H9 (cell line): ENCODE measurements around the gene PPP1R14C. TPM values are rescaled to one million over a fixed set of nuclear protein-coding genes. Genes with fewer than 3 reads are reported as not detected.

Experiments
- DNase-seq: peaks from one replicate; pipeline ENCODE4 v3.0.0-alpha.2; 2017
- H2AFZ ChIP-seq: one replicate; pipeline ENCODE4 v1.6.1; 2013; ENCODE audit warnings: mild to moderate bottlenecking, low read length, control low read depth, moderate library complexity
- H2AK5ac ChIP-seq: 2 replicates; pipeline ENCODE4 v1.6.1; 2013; ENCODE audit warnings: low read length, control low read depth, mixed read lengths; ENCODE audit not compliant: insufficient read length
- H2BK120ac ChIP-seq: one replicate; pipeline ENCODE4 v1.6.1; 2013; ENCODE audit warnings: low read depth, mild to moderate bottlenecking, low read length, control low read depth, inconsistent platforms; ENCODE audit not compliant: poor library complexity, severe bottlenecking
- H2BK12ac ChIP-seq: 2 replicates; pipeline ENCODE4 v1.6.1; 2013; ENCODE audit warnings: low read length, control low read depth, mixed read lengths, low read depth; ENCODE audit not compliant: insufficient read length
- H2BK15ac ChIP-seq: 2 replicates; pipeline ENCODE4 v1.6.1; 2013; ENCODE audit warnings: low read depth, low read length, control low read depth
- H2BK20ac ChIP-seq: one replicate; pipeline ENCODE4 v1.6.1; 2013; ENCODE audit warnings: low read depth, mild to moderate bottlenecking, low read length, control low read depth, inconsistent platforms; ENCODE audit not compliant: poor library complexity, severe bottlenecking
- H2BK5ac ChIP-seq: 2 replicates; pipeline ENCODE4 v1.6.1; 2013; ENCODE audit warnings: low read length, control low read depth, mixed read lengths; ENCODE audit not compliant: insufficient read length
- H3K14ac ChIP-seq: 2 replicates; pipeline ENCODE4 v1.6.1; 2013; ENCODE audit warnings: low read length, control low read depth; ENCODE audit not compliant: insufficient read depth
- H3K18ac ChIP-seq: 2 replicates; pipeline ENCODE4 v1.6.1; 2013; ENCODE audit warnings: low read depth, mild to moderate bottlenecking, mixed read lengths, low read length, control low read depth; ENCODE audit not compliant: insufficient read length
- H3K23ac ChIP-seq: 2 replicates; pipeline ENCODE4 v1.6.1; 2013; ENCODE audit warnings: low read length, control low read depth, mixed read lengths, low read depth; ENCODE audit not compliant: insufficient read length
- H3K23me2 ChIP-seq: 2 replicates; pipeline ENCODE4 v1.6.1; 2013; ENCODE audit warnings: low read depth, mild to moderate bottlenecking, mixed read lengths, low read length, control low read depth; ENCODE audit not compliant: insufficient read length, poor library complexity, severe bottlenecking
- H3K27ac ChIP-seq: 2 replicates; pipeline ENCODE4 v1.5.1; 2013; ENCODE audit warnings: low read length, control low read depth, mixed read lengths, low read depth; ENCODE audit not compliant: insufficient read length
- H3K27me3 ChIP-seq: 2 replicates; pipeline ENCODE4 v1.6.1; 2013; ENCODE audit warnings: low read length, control low read depth, inconsistent platforms; ENCODE audit not compliant: insufficient read depth
- H3K4ac ChIP-seq: 2 replicates; pipeline ENCODE4 v1.6.1; 2013; ENCODE audit warnings: low read depth, mild to moderate bottlenecking, control low read depth, inconsistent platforms, low read length, moderate library complexity
- H3K4me1 ChIP-seq: 2 replicates; pipeline ENCODE4 v1.6.1; 2013; ENCODE audit warnings: low read length, control low read depth, inconsistent platforms; ENCODE audit not compliant: insufficient read depth
- H3K4me2 ChIP-seq: 2 replicates; pipeline ENCODE4 v1.6.1; 2013; ENCODE audit warnings: low read length, control low read depth, mixed read lengths; ENCODE audit not compliant: insufficient read length, insufficient read depth
- H3K56ac ChIP-seq: 2 replicates; pipeline ENCODE4 v1.6.1; 2013; ENCODE audit warnings: low read depth, mild to moderate bottlenecking, mixed read lengths, low read length, control low read depth; ENCODE audit not compliant: insufficient read length
- H3K79me1 ChIP-seq: 2 replicates; pipeline ENCODE4 v1.6.1; 2013; ENCODE audit warnings: low read depth, mild to moderate bottlenecking, moderate library complexity, low read length, control low read depth, inconsistent platforms; ENCODE audit not compliant: insufficient read depth, poor library complexity, severe bottlenecking
- H3K79me2 ChIP-seq: 2 replicates; pipeline ENCODE4 v1.6.1; 2013; ENCODE audit warnings: low read length, control low read depth, inconsistent platforms; ENCODE audit not compliant: insufficient read depth
- H3K9ac ChIP-seq: 2 replicates; pipeline ENCODE4 v1.6.1; 2013; ENCODE audit warnings: low read length, control low read depth, mixed read lengths; ENCODE audit not compliant: insufficient read length; ENCODE audit errors: extremely low read depth
- H3K9me3 ChIP-seq: one replicate; pipeline ENCODE4 v1.6.1; 2013; ENCODE audit warnings: low read depth, low read length, inconsistent platforms; ENCODE audit not compliant: control insufficient read depth
- H3T11ph ChIP-seq: one replicate; pipeline ENCODE4 v1.6.1; 2013; ENCODE audit warnings: mild to moderate bottlenecking, low read length, control low read depth, inconsistent platforms
- H4K20me1 ChIP-seq: one replicate; pipeline ENCODE4 v1.6.1; 2013; ENCODE audit not compliant: control insufficient read depth, insufficient read length, insufficient read depth
- H4K5ac ChIP-seq: 2 replicates; pipeline ENCODE4 v1.6.1; 2013; ENCODE audit warnings: low read depth, mild to moderate bottlenecking, mixed read lengths, low read length, control low read depth; ENCODE audit not compliant: insufficient read length
- H4K8ac ChIP-seq: replicated peaks from 2 replicates; pipeline ENCODE4 v1.6.1; 2013; ENCODE audit warnings: low read length, control low read depth, mixed read lengths, low read depth; ENCODE audit not compliant: insufficient read length
- H4K91ac ChIP-seq: 2 replicates; pipeline ENCODE4 v1.6.1; 2013; ENCODE audit warnings: low read depth, mild to moderate bottlenecking, moderate library complexity, mixed read lengths, low read length, control low read depth; ENCODE audit not compliant: insufficient read length
- H3K27ac Mint-ChIP-seq, 3 experiments: 2 replicates in 2 of 3; 3 replicates in 1 of 3; pipeline ENCODE4 v1.8.0; 2020 to 2021; ENCODE audit warnings: mixed read lengths in 3 of 3, mild to moderate bottlenecking in 1 of 3, moderate library complexity in 1 of 3
- H3K27me3 Mint-ChIP-seq: 2 replicates; pipeline ENCODE4 v1.8.0; 2021; ENCODE audit warnings: low read depth, mild to moderate bottlenecking, moderate library complexity, mixed read lengths
- H3K36me3 Mint-ChIP-seq, 3 experiments: 2 replicates in 2 of 3; 3 replicates in 1 of 3; pipeline ENCODE4 v1.8.0; 2020 to 2021; ENCODE audit warnings: low read depth in 3 of 3, mixed read lengths in 3 of 3; ENCODE audit not compliant: insufficient read depth in 1 of 3
- H3K4me1 Mint-ChIP-seq, 2 experiments: 2 replicates each; pipeline ENCODE4 v1.8.0; 2020; ENCODE audit warnings: mixed read lengths in 2 of 2
- H3K4me3 Mint-ChIP-seq, 2 experiments: 2 replicates in 1 of 2; 3 replicates in 1 of 2; pipeline ENCODE4 v1.8.0; 2020 to 2021; ENCODE audit warnings: mild to moderate bottlenecking in 2 of 2, mixed read lengths in 2 of 2, moderate library complexity in 1 of 2
- H3K9me3 Mint-ChIP-seq, 2 experiments: 2 replicates in 1 of 2; 3 replicates in 1 of 2; pipeline ENCODE4 v1.8.0; 2020; ENCODE audit warnings: mild to moderate bottlenecking in 2 of 2, mixed read lengths in 2 of 2, moderate library complexity in 1 of 2
- WGBS: extraction: QIAGEN DNeasy Blood & Tissue Kit; methylation state at CpG from one replicate; pipeline ENCODE4 v1.1.7; 2013; ENCODE audit warnings: missing lambda C conversion rate, low lambda C conversion rate, mixed read lengths; ENCODE audit not compliant: insufficient read length; ENCODE audit errors: extremely low coverage; 5-methylcytosine and 5-hydroxymethylcytosine counted together
- total RNA-seq: library from RNA; stranded (reverse); gene quantifications from 2 replicates; pipeline ENCODE4 v1.2.1, GENCODE V29; 2021
- TF ChIP-seq, protein P1 (sequence below): fragments of 200-600 bp; sonication (generic); conservative IDR thresholded peaks from 3 replicates; pipeline ENCODE4 v1.8.0; 2021; ENCODE audit warnings: antibody characterized with exemption, mild to moderate bottlenecking

Gene PPP1R14C
- total RNA-seq, 1 experiment from 2014 or later, result 0.37 TPM

GRCh38 chr6:150273457-150274309, 130.8 kb downstream of the PPP1R14C start:
- no peak overlapping the region for H3K18ac ChIP-seq
- no peak overlapping the region for H2BK15ac ChIP-seq
- H3K23me2 ChIP-seq, result no peaks in the 10 kb centered on the region
- no peak overlapping the region for H3T11ph ChIP-seq
- H2BK20ac ChIP-seq, result no peak overlapping the region
- no peak overlapping the region for H4K91ac ChIP-seq
- no peaks in the 10 kb centered on the region for H3K79me2 ChIP-seq
- no peak overlapping the region for H3K4me3 Mint-ChIP-seq
- no peak overlapping the region for H3K56ac ChIP-seq
- DNase-seq, result no peak
- H3K4ac ChIP-seq, result no peak overlapping the region
- H2BK12ac ChIP-seq, result no peak overlapping the region
- H4K8ac ChIP-seq, result no peak overlapping the region
- H3K9ac ChIP-seq, result no peak overlapping the region
- no peaks in the 10 kb centered on the region; the same call in 1 of the 2 replicates for H3K4me1 ChIP-seq
- no peak overlapping the region for H2AFZ ChIP-seq
- H3K4me1 Mint-ChIP-seq, result peaks cover 11 to 19% of the 10 kb centered on the region in 2 experiments
- H3K23ac ChIP-seq, result no peak overlapping the region
- no peaks in the 10 kb centered on the region for H3K79me1 ChIP-seq
- WGBS, result no CpG with 5 or more reads among the region's 15 CpGs
- no peaks in the 10 kb centered on the region for H3K36me3 Mint-ChIP-seq
- TF ChIP-seq, protein P1, sequence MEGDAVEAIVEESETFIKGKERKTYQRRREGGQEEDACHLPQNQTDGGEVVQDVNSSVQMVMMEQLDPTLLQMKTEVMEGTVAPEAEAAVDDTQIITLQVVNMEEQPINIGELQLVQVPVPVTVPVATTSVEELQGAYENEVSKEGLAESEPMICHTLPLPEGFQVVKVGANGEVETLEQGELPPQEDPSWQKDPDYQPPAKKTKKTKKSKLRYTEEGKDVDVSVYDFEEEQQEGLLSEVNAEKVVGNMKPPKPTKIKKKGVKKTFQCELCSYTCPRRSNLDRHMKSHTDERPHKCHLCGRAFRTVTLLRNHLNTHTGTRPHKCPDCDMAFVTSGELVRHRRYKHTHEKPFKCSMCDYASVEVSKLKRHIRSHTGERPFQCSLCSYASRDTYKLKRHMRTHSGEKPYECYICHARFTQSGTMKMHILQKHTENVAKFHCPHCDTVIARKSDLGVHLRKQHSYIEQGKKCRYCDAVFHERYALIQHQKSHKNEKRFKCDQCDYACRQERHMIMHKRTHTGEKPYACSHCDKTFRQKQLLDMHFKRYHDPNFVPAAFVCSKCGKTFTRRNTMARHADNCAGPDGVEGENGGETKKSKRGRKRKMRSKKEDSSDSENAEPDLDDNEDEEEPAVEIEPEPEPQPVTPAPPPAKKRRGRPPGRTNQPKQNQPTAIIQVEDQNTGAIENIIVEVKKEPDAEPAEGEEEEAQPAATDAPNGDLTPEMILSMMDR, result no peak
- no peak overlapping the region for H2AK5ac ChIP-seq
- H2BK5ac ChIP-seq, result no peak overlapping the region
- H3K27me3 ChIP-seq, result no peaks in the 10 kb centered on the region
- no peak overlapping the region for H3K4me2 ChIP-seq
- H3K14ac ChIP-seq, result no peak overlapping the region
- H3K9me3 Mint-ChIP-seq, result peaks cover 3 to 4% of the 10 kb centered on the region in 2 experiments
- no peaks in the 10 kb centered on the region for H3K9me3 ChIP-seq
- no peak overlapping the region for H2BK120ac ChIP-seq
- H4K5ac ChIP-seq, result no peak overlapping the region
- H3K27ac ChIP-seq, result no peak overlapping the region
- H3K27ac Mint-ChIP-seq, result no peak overlapping the region
- H4K20me1 ChIP-seq, result no peaks in the 10 kb centered on the region
- peaks cover 8% of the 10 kb centered on the region for H3K27me3 Mint-ChIP-seq
